HL-60 (cell line): ENCODE data around the gene WDFY4.

Experiments used
- CTCF ChIP-seq: IDR thresholded peaks from one replicate; pipeline ENCODE4 v1.5.1; 2011; ENCODE audit warnings: low read length, control low read depth, inconsistent platforms; ENCODE audit not compliant: insufficient read depth
- GABPA ChIP-seq: IDR thresholded peaks from 2 replicates; pipeline ENCODE4 v1.6.1; 2012; ENCODE audit warnings: low read depth
- POLR2AphosphoS5 ChIP-seq: IDR thresholded peaks from 2 replicates; pipeline ENCODE4 v1.6.1; 2012; ENCODE audit warnings: low read depth
- REST ChIP-seq: IDR thresholded peaks from 2 replicates; pipeline ENCODE4 v1.6.1; 2012; ENCODE audit warnings: low read depth; ENCODE audit not compliant: insufficient replicate concordance
- SPI1 ChIP-seq: IDR thresholded peaks from 2 replicates; pipeline ENCODE4 v1.6.1; 2012; ENCODE audit warnings: low read depth, mild to moderate bottlenecking, borderline replicate concordance

GRCh38 chr10:48970046-48970445 is 285.4 kb downstream of the WDFY4 start:
- TF ChIP-seq CTCF = no peak
- no peak for TF ChIP-seq POLR2AphosphoS5
- TF ChIP-seq REST = no peak
- no peak for TF ChIP-seq GABPA
- no peak for TF ChIP-seq SPI1
